Loucy (cell line): Measurements from ENCODE around the gene SLC12A5.

Experiments used
- H2AFZ ChIP-seq: fragments of 200-600 bp; sonication (generic); 2 replicates; pipeline ENCODE4 v1.6.0; 2016; ENCODE audit warnings: antibody characterized with exemption, mild to moderate bottlenecking, low read length, moderate library complexity
- H3F3A ChIP-seq: fragments of 200-600 bp; 2 replicates; pipeline ENCODE4 v1.6.0; 2016; ENCODE audit warnings: antibody characterized with exemption, low read depth, mild to moderate bottlenecking
- H3K27me3 ChIP-seq: fragments of 200-600 bp; sonication (generic); 2 replicates; pipeline ENCODE4 v1.6.1; 2014; ENCODE audit warnings: low read length, mild to moderate bottlenecking; ENCODE audit not compliant: insufficient read depth, poor library complexity, severe bottlenecking
- H3K36me3 ChIP-seq: fragments of 200-600 bp; sonication (generic); 2 replicates; pipeline ENCODE4 v1.6.1; 2016; ENCODE audit warnings: low read length; ENCODE audit not compliant: insufficient read depth
- H3K4me1 ChIP-seq: fragments of 200-600 bp; sonication (generic); 2 replicates; pipeline ENCODE4 v1.5.1; 2014; ENCODE audit warnings: low read length, mild to moderate bottlenecking; ENCODE audit not compliant: insufficient read depth, poor library complexity, severe bottlenecking
- H3K4me2 ChIP-seq: fragments of 200-600 bp; sonication (generic); 2 replicates; pipeline ENCODE4 v1.6.0; 2014; ENCODE audit warnings: antibody characterized with exemption, low read length, low read depth, mild to moderate bottlenecking; ENCODE audit not compliant: poor library complexity, severe bottlenecking
- H3K4me3 ChIP-seq: fragments of 200-600 bp; sonication (generic); 2 replicates; pipeline ENCODE4 v1.5.1; 2014; ENCODE audit warnings: low read length, mild to moderate bottlenecking, mixed read lengths; ENCODE audit not compliant: poor library complexity, severe bottlenecking
- H3K79me2 ChIP-seq: fragments of 200-600 bp; sonication (generic); 2 replicates; pipeline ENCODE4 v1.6.1; 2014; ENCODE audit warnings: low read length; ENCODE audit not compliant: insufficient read depth
- H3K9ac ChIP-seq: fragments of 200-600 bp; sonication (generic); 2 replicates; pipeline ENCODE4 v1.6.0; 2014; ENCODE audit warnings: mild to moderate bottlenecking, low read depth, low read length, moderate library complexity; ENCODE audit not compliant: poor library complexity, severe bottlenecking
- H3K9me2 ChIP-seq: fragments of 200-600 bp; sonication (generic); replicated peaks from 2 replicates; pipeline ENCODE4 v1.6.1; 2016; ENCODE audit warnings: low read depth, low read length, mixed read lengths
- H3K9me3 ChIP-seq: fragments of 200-600 bp; sonication (generic); 2 replicates; pipeline ENCODE4 v1.6.1; 2014; ENCODE audit warnings: mild to moderate bottlenecking, antibody characterized with exemption, low read length, low read depth; ENCODE audit not compliant: insufficient read depth
- H4K20me1 ChIP-seq: fragments of 200-600 bp; sonication (generic); 2 replicates; pipeline ENCODE4 v1.6.0; 2014; ENCODE audit warnings: antibody characterized with exemption, low read length, mild to moderate bottlenecking; ENCODE audit not compliant: insufficient read depth, poor library complexity, severe bottlenecking
- CTCF ChIP-seq: fragments of 200-600 bp; sonication (generic); conservative IDR thresholded peaks from 2 replicates; pipeline ENCODE4 v1.5.1; 2014; ENCODE audit warnings: mild to moderate bottlenecking, antibody characterized with exemption, low read length
- EZH2phosphoT487 ChIP-seq: fragments of 200-600 bp; IDR thresholded peaks from 2 replicates; pipeline ENCODE4 v1.6.1; 2018; ENCODE audit warnings: antibody characterized with exemption, mild to moderate bottlenecking, moderate library complexity, borderline replicate concordance

SLC12A5 gene

GRCh38 chr20:46037036-46037435 lies 8.0 kb downstream of the SLC12A5 start:
- TF ChIP-seq CTCF (no peak), EZH2phosphoT487 (no peak)
- Histone ChIP-seq H3K27me3 (no peaks in the 10 kb centered on the region), H3K79me2 (no peaks in the 10 kb centered on the region), H4K20me1 (peaks cover 4% of the 10 kb centered on the region), H3K36me3 (no peaks in the 10 kb centered on the region), H3K4me3 (no peak overlapping the region), H3F3A (no peaks in the 10 kb centered on the region), H3K4me2 (no peak overlapping the region), H3K9ac (no peak overlapping the region), H2AFZ (no peak overlapping the region), H3K9me2 (no peaks in the 10 kb centered on the region), H3K4me1 (no peaks in the 10 kb centered on the region), H3K9me3 (no peaks in the 10 kb centered on the region)

- Histone ChIP-seq H3K9ac (no peak overlapping the region), H3K27me3 (no peaks in the 10 kb centered on the region), H3K9me2 (no peaks in the 10 kb centered on the region)
These were observed 12.0 kb downstream of the SLC12A5 start for GRCh38 chr20:46040902-46041535.

GRCh38 chr20:46043556-46043955 lies 14.5 kb downstream of the SLC12A5 start:
- TF ChIP-seq EZH2phosphoT487 (no peak), CTCF (no peak)
- H3K9me3 ChIP-seq: no peaks in the 10 kb centered on the region
- H3K36me3 ChIP-seq: no peaks in the 10 kb centered on the region
- H3K9ac ChIP-seq: no peak overlapping the region
- no peaks in the 10 kb centered on the region for H4K20me1 ChIP-seq
- H3K4me2 ChIP-seq: no peak overlapping the region
- no peak overlapping the region for H3K4me3 ChIP-seq
- no peak overlapping the region for H2AFZ ChIP-seq
- no peaks in the 10 kb centered on the region for H3K79me2 ChIP-seq
- H3K4me1 ChIP-seq: no peaks in the 10 kb centered on the region
- no peaks in the 10 kb centered on the region for H3K27me3 ChIP-seq
- H3K9me2 ChIP-seq: no peaks in the 10 kb centered on the region
- no peaks in the 10 kb centered on the region for H3F3A ChIP-seq

More at GRCh38 chr20:46040902-46041535, 12.0 kb downstream of the SLC12A5 start:
- Histone ChIP-seq H3K36me3 (no peaks in the 10 kb centered on the region), H3F3A (no peaks in the 10 kb centered on the region), H3K79me2 (no peaks in the 10 kb centered on the region), H2AFZ (no peak overlapping the region), H3K4me2 (no peak overlapping the region), H4K20me1 (peaks cover 4% of the 10 kb centered on the region), H3K9me3 (no peaks in the 10 kb centered on the region), H3K4me1 (no peaks in the 10 kb centered on the region), H3K4me3 (no peak overlapping the region)
- TF ChIP-seq CTCF (no peak), EZH2phosphoT487 (no peak)
